ENCODE results near the gene PFDN2. TPM values are rescaled to one million over a fixed set of nuclear protein-coding genes. Genes with fewer than 3 reads are reported as not detected.

The PFDN2 gene
- total RNA-seq, 1 donor, result 27.9 TPM

DNA sequence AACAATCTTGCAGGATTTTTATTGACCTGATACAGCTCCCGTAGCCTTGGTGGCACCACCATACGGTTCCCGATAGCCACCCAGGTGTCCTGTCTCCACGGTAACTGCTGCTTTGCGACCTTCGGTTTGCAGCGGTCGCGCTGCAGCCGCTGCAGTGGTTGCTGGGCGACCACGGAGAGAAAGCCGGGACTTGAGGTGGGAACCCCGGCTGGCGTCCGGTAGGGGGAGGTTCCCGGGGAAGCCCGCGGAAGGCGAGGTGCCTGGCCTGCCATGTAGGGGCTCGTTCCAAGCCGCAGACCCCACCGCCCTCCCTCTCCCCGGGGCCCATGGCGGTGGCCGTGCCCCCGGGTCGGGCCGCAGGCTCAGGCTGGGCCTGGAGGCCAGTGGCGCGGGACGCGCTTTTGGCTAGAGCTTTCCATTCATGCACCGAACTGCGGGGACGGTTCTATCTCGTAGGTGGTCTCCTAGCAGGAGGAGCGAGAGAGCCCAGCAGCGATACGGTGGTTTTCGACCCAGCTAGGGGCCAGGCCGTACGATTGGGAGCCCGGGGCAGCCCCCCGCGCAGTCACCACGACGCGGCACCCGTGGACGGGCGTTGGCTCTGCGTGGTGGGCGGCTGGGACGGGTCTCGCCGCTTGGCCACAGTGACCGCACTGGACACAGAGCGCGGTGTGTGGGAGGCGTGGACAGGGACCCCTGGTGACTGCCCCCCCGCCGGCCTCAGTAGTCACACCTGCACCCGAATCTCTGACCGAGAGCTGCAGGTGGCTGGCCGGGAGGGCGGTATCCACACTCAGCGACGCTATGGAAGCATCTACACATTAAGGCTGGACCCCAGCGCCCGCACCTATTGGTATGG, 19.4 kb downstream of the PFDN2 start, which contains the start of gene KLHDC9:
TSS of gene KLHDC9 (plus strand) at position 152 of the 859 bp plus-strand sequence. CDS start at position 327, 175 bp downstream.
- H3K27me3 ChIP-seq (ENCODE audit: insufficient read depth, low read length), result no peaks in the 10 kb centered on the region
- DNase-seq (ENCODE audit: insufficient read length, low spot score, missing footprints), result peak; percentile 95
- peaks cover 10% of the 10 kb centered on the region for H3K79me2 ChIP-seq (ENCODE audit: insufficient read depth, low read length)
- no peaks in the 10 kb centered on the region for H3K9me3 ChIP-seq (ENCODE audit: low read depth, low read length)
- peaks cover 13% of the 10 kb centered on the region for H3K4me1 ChIP-seq (ENCODE audit: insufficient read depth, low read length)
- TF ChIP-seq, protein P1, sequence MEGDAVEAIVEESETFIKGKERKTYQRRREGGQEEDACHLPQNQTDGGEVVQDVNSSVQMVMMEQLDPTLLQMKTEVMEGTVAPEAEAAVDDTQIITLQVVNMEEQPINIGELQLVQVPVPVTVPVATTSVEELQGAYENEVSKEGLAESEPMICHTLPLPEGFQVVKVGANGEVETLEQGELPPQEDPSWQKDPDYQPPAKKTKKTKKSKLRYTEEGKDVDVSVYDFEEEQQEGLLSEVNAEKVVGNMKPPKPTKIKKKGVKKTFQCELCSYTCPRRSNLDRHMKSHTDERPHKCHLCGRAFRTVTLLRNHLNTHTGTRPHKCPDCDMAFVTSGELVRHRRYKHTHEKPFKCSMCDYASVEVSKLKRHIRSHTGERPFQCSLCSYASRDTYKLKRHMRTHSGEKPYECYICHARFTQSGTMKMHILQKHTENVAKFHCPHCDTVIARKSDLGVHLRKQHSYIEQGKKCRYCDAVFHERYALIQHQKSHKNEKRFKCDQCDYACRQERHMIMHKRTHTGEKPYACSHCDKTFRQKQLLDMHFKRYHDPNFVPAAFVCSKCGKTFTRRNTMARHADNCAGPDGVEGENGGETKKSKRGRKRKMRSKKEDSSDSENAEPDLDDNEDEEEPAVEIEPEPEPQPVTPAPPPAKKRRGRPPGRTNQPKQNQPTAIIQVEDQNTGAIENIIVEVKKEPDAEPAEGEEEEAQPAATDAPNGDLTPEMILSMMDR (IDR thresholded peaks at IDR 0.05; ENCODE audit: extremely low read depth, low read depth, low read length), result no peak
- peak within 1 kb of the TSS; percentile 88 for H2AFZ ChIP-seq (ENCODE audit: low read length)
- no peak within 1 kb of the TSS for H3K27ac ChIP-seq (ENCODE audit: low read depth, low read length)
- peaks cover 11% of the 10 kb centered on the region for H4K20me1 ChIP-seq (ENCODE audit: insufficient read depth, low read length)
- peaks cover 25% of the 10 kb centered on the region for H3K36me3 ChIP-seq (ENCODE audit: insufficient read depth, low read length)
- peak within 1 kb of the TSS; percentile 100 for H3K4me2 ChIP-seq (ENCODE audit: insufficient read depth, low read length)
- peak within 1 kb of the TSS; percentile 79 for H3K4me3 ChIP-seq (ENCODE audit: insufficient read depth, low read length)

- peaks cover 16% of the 10 kb centered on the region for H3K36me3 ChIP-seq (ENCODE audit: insufficient read depth, low read length)
- H3K79me2 ChIP-seq (ENCODE audit: insufficient read depth, low read length), result no peaks in the 10 kb centered on the region
- H3K27ac ChIP-seq (ENCODE audit: low read depth, low read length), result no peak overlapping the region
- H4K20me1 ChIP-seq (ENCODE audit: insufficient read depth, low read length), result peaks cover 7% of the 10 kb centered on the region
- DNase-seq (ENCODE audit: insufficient read length, low spot score, missing footprints), result peak; percentile 95
- peaks cover 22% of the 10 kb centered on the region for H3K4me1 ChIP-seq (ENCODE audit: insufficient read depth, low read length)
- H3K27me3 ChIP-seq (ENCODE audit: insufficient read depth, low read length), result no peaks in the 10 kb centered on the region
- H3K4me3 ChIP-seq (ENCODE audit: insufficient read depth, low read length), result no peak overlapping the region
- TF ChIP-seq, protein P1 (IDR thresholded peaks at IDR 0.05; ENCODE audit: extremely low read depth, low read depth, low read length), result no peak
- no peak overlapping the region for H2AFZ ChIP-seq (ENCODE audit: low read length)
- H3K4me2 ChIP-seq (ENCODE audit: insufficient read depth, low read length), result no peak overlapping the region
- H3K9me3 ChIP-seq (ENCODE audit: low read depth, low read length), result no peaks in the 10 kb centered on the region
Measured at GRCh38 chr1:161096530-161096929, 21.3 kb downstream of the PFDN2 start.

DNA sequence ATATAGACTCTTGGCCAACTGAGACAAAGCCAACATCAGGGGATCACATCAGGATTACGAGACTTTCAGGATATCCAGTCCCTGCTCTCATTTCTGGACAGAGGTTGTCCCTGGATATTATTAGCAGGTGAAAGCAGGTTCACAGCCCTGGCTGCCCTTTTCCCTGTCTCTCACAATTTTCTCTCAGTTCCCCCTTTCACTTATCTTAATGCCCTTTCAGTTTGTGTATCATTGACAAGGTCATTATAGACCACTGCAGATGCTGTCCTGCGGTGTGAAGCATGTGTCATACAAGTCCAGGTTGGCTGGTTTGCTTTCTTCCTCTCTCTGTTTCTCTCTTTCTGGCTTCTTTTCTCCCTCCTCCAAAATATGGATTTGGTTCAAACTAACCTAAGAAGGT, 21.8 kb downstream of the PFDN2 start:
- Histone ChIP-seq H3K36me3 (ENCODE audit: insufficient read depth, low read length) (peaks cover 15% of the 10 kb centered on the region), H3K4me1 (ENCODE audit: insufficient read depth, low read length) (peaks cover 22% of the 10 kb centered on the region), H3K27ac (ENCODE audit: low read depth, low read length) (no peak overlapping the region), H3K79me2 (ENCODE audit: insufficient read depth, low read length) (no peaks in the 10 kb centered on the region), H3K4me3 (ENCODE audit: insufficient read depth, low read length) (no peak overlapping the region), H3K9me3 (ENCODE audit: low read depth, low read length) (no peaks in the 10 kb centered on the region), H2AFZ (ENCODE audit: low read length) (no peak overlapping the region), H3K27me3 (ENCODE audit: insufficient read depth, low read length) (no peaks in the 10 kb centered on the region), H3K4me2 (ENCODE audit: insufficient read depth, low read length) (no peak overlapping the region), H4K20me1 (ENCODE audit: insufficient read depth, low read length) (peaks cover 7% of the 10 kb centered on the region)
- TF ChIP-seq, protein P1 (IDR thresholded peaks at IDR 0.05; ENCODE audit: extremely low read depth, low read depth, low read length), result no peak
- DNase-seq (ENCODE audit: insufficient read length, low spot score, missing footprints), result peak; percentile 78

DNA sequence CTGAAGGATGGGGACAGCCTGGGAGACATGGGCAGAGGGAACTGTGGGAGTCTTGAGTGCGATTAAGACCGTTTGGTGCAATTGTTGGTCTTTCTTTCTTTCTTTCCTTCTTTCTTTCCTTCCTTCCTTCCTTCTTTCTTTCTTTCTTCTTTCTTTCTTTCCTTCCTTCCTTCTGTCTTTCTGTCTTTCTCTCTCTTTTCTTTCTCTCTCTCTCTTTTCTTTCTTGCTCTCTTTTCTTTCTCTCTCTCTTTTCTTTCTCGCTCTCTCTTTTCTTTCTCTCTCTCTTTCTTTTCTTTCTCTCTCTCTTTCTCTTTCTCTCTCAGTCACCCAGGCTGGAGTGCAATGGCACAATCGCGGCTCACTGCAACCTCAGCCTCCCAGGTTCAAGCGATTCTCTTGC, 22.6 kb downstream of the PFDN2 start:
- Histone ChIP-seq H3K79me2 (ENCODE audit: insufficient read depth, low read length) (no peaks in the 10 kb centered on the region), H3K36me3 (ENCODE audit: insufficient read depth, low read length) (peaks cover 8% of the 10 kb centered on the region), H3K9me3 (ENCODE audit: low read depth, low read length) (no peaks in the 10 kb centered on the region), H3K4me3 (ENCODE audit: insufficient read depth, low read length) (no peak overlapping the region), H3K4me2 (ENCODE audit: insufficient read depth, low read length) (no peak overlapping the region), H4K20me1 (ENCODE audit: insufficient read depth, low read length) (peaks cover 7% of the 10 kb centered on the region), H3K4me1 (ENCODE audit: insufficient read depth, low read length) (peaks cover 18% of the 10 kb centered on the region), H3K27ac (ENCODE audit: low read depth, low read length) (no peak overlapping the region), H2AFZ (ENCODE audit: low read length) (no peak overlapping the region), H3K27me3 (ENCODE audit: insufficient read depth, low read length) (no peaks in the 10 kb centered on the region)
- TF ChIP-seq, protein P1 (IDR thresholded peaks at IDR 0.05; ENCODE audit: extremely low read depth, low read depth, low read length), result no peak
- no peak for DNase-seq (ENCODE audit: insufficient read length, low spot score, missing footprints)
